HCT116 (cell line): ENCODE results near the gene CACNA2D2.

Source experiments
- ELF1 ChIP-seq: IDR thresholded peaks from 2 replicates; pipeline ENCODE4 v1.6.1; 2012; ENCODE audit warnings: low read depth, borderline replicate concordance
- EZH2 ChIP-seq: fragments of 200-600 bp; sonication (generic); IDR thresholded peaks from 2 replicates; pipeline ENCODE4 v1.6.1; 2017; ENCODE audit warnings: antibody characterized with exemption, mixed run types
- EZH2phosphoT487 ChIP-seq: fragments of 200-600 bp; IDR thresholded peaks from 2 replicates; pipeline ENCODE4 v1.6.1; 2018; ENCODE audit warnings: antibody characterized with exemption, borderline replicate concordance
- POLR2A ChIP-seq: IDR thresholded peaks from 2 replicates; pipeline ENCODE4 v1.7.0; 2011; ENCODE audit warnings: borderline replicate concordance; ENCODE audit not compliant: insufficient read depth, insufficient read length; ENCODE audit errors: extremely low read depth
- TCF7L2 ChIP-seq: IDR thresholded peaks from 2 replicates; pipeline ENCODE4 v1.7.0; 2011; ENCODE audit warnings: borderline replicate concordance, inconsistent platforms; ENCODE audit not compliant: insufficient read depth, insufficient read length; ENCODE audit errors: extremely low read depth
- ZNF274 ChIP-seq: fragments of 200-500 bp; sonication (Bioruptor generic); IDR thresholded peaks from 2 replicates; pipeline ENCODE4 v1.6.1; 2014; ENCODE audit warnings: mild to moderate bottlenecking, low read depth, low read length, inconsistent platforms
- TF ChIP-seq, protein P1 (sequence below): IDR thresholded peaks from 2 replicates; pipeline ENCODE4 v1.6.1; 2012

DNA sequence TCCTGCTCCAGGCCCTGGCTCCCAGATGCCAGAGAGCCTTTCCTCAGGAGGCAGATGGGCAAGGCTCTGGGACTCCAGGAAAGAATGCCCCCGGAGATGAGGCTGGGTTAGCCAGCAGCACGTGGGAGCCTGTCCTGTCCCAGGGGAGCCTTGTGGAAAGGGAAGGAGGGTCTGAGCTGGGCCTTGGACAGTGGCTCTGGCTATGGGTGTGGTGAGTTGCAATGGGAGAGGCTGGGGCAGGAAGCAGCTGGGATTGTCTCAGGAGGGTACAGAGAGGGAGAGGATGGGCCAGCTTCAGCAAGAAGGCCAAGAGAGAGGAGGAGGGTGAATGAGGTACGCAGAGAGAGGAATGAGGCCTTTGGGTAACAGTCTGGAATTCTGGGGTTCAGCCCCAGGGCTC, 17.4 kb upstream of the CACNA2D2 start:
- no peak for TF ChIP-seq TCF7L2
- no peak for TF ChIP-seq POLR2A
- TF ChIP-seq EZH2phosphoT487 = no peak
- TF ChIP-seq ZNF274 = no peak
- TF ChIP-seq, protein P1, sequence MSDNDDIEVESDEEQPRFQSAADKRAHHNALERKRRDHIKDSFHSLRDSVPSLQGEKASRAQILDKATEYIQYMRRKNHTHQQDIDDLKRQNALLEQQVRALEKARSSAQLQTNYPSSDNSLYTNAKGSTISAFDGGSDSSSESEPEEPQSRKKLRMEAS = no peak
- no peak for TF ChIP-seq ELF1
- no peak for TF ChIP-seq EZH2
